Activated CD4-positive, alpha-beta T cell treated with anti-CD3 and anti-CD28 coated beads, Interleukin-2, amount 10 ng/mL, durations not matched to agents 24 days and 14 days (primary cell): ENCODE data around the gene ACVR1B. TPM values are rescaled to one million over a fixed set of nuclear protein-coding genes. Genes with fewer than 3 reads are reported as not detected.
A peak's percentile ranks its signal among the peaks of the same experiment; 100 is the strongest.

Experiments
- DNase-seq: peaks from one replicate; pipeline ENCODE4 v3.0.0; 2022
- H3K27ac Mint-ChIP-seq: one replicate; pipeline ENCODE4 v1.8.0; 2022; ENCODE audit warnings: mild to moderate bottlenecking, mixed read lengths
- H3K27me3 Mint-ChIP-seq: one replicate; pipeline ENCODE4 v1.8.0; 2022; ENCODE audit warnings: mixed read lengths
- H3K36me3 Mint-ChIP-seq: one replicate; pipeline ENCODE4 v1.8.0; 2022; ENCODE audit warnings: low read depth, mild to moderate bottlenecking, mixed read lengths
- H3K4me1 Mint-ChIP-seq: one replicate; pipeline ENCODE4 v1.8.0; 2021; ENCODE audit warnings: mixed read lengths
- H3K4me3 Mint-ChIP-seq: one replicate; pipeline ENCODE4 v1.8.0; 2022; ENCODE audit warnings: mild to moderate bottlenecking, moderate library complexity, mixed read lengths
- H3K9me3 Mint-ChIP-seq: one replicate; pipeline ENCODE4 v1.8.0; 2021; ENCODE audit warnings: mixed read lengths
- intact Hi-C: fragments of 100-400 bp; cut with micrococcal nuclease; formaldehyde crosslinking; loops from one replicate; pipeline ENCODE4 v1.15.1; 2023
- total RNA-seq: library from RNA; stranded (reverse); gene quantifications from 2 replicates; pipeline ENCODE4 v1.2.3, GENCODE V29; 2022

Gene ACVR1B
- total RNA-seq, 1 donor from 2014 or later = 8.1 TPM

DNA sequence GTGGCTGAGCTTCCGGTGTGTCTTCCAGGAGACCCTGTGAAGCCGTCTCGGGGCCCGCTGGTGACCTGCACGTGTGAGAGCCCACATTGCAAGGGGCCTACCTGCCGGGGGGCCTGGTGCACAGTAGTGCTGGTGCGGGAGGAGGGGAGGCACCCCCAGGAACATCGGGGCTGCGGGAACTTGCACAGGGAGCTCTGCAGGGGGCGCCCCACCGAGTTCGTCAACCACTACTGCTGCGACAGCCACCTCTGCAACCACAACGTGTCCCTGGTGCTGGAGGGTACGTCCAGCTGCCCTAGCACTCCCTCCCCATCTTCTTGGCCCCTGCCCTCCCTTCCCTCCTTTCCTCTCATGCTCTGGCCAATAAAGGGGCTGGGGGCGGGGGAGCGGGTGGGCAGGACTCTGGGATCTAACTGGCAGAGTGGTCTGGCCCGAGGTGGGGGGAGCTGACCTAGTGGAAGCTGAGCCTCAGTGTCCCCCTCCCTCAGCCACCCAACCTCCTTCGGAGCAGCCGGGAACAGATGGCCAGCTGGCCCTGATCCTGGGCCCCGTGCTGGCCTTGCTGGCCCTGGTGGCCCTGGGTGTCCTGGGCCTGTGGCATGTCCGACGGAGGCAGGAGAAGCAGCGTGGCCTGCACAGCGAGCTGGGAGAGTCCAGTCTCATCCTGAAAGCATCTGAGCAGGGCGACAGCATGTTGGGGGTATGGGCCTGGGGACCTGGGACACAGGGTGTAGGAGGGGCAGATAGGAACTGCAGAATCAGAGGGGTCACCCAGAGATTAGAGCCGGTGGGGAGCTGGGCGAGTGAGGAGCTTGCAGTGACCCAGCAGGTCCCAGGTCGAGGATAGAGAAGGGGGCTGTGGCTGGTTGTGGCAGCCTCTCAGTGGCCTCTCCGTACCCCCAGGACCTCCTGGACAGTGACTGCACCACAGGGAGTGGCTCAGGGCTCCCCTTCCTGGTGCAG lies 38.1 kb upstream of the ACVR1B start:
- H3K27ac Mint-ChIP-seq = peak overlapping the region; percentile 34
- intact Hi-C loops = no loop called here
- no peaks in the 10 kb centered on the region for H3K4me1 Mint-ChIP-seq
- peaks cover 16% of the 10 kb centered on the region for H3K27me3 Mint-ChIP-seq
- no peaks in the 10 kb centered on the region for H3K36me3 Mint-ChIP-seq
- H3K4me3 Mint-ChIP-seq = no peak overlapping the region
- no peak for DNase-seq
- no peaks in the 10 kb centered on the region for H3K9me3 Mint-ChIP-seq

DNA sequence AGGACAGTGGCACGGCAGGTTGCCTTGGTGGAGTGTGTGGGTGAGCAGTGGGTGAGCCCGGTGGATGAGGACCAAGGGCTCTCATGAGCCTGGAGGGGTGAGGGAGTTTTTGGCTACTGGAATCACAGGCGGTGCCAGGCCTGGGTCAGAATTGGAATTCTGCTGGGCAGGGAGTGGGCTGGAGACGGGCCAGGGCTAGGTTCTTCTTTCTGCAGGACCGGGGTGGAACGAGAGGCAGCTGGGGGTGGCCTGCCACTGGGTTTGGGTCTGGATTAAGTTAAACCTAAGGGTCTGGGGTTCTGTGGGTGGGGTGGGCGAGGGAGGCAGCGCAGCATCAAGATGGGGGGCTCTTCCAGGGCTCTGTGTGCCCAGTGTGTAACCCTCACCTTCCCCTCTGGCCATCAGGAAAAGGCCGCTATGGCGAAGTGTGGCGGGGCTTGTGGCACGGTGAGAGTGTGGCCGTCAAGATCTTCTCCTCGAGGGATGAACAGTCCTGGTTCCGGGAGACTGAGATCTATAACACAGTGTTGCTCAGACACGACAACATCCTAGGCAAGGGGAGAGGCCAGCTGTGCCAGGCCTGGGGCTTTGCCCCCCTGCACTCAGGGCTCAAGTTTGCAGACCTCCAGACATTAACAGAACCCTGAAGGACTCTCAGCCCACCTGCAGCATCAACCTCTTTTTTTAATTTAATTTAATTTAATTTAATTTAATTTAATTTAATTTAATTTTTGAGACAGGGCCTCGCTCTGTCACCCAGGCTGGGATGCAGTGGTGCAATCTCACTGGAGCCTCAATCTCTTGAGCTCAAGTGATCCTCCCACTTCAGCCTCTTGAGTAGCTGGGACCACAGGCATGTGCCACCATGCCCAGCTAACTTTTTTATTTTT lies 37.2 kb upstream of the ACVR1B start:
- H3K27me3 Mint-ChIP-seq = peaks cover 9% of the 10 kb centered on the region
- no peaks in the 10 kb centered on the region for H3K4me1 Mint-ChIP-seq
- H3K27ac Mint-ChIP-seq = no peak overlapping the region
- intact Hi-C loops = no loop called here
- H3K9me3 Mint-ChIP-seq = no peaks in the 10 kb centered on the region
- H3K36me3 Mint-ChIP-seq = no peaks in the 10 kb centered on the region
- no peak overlapping the region for H3K4me3 Mint-ChIP-seq
- no peak for DNase-seq

DNA sequence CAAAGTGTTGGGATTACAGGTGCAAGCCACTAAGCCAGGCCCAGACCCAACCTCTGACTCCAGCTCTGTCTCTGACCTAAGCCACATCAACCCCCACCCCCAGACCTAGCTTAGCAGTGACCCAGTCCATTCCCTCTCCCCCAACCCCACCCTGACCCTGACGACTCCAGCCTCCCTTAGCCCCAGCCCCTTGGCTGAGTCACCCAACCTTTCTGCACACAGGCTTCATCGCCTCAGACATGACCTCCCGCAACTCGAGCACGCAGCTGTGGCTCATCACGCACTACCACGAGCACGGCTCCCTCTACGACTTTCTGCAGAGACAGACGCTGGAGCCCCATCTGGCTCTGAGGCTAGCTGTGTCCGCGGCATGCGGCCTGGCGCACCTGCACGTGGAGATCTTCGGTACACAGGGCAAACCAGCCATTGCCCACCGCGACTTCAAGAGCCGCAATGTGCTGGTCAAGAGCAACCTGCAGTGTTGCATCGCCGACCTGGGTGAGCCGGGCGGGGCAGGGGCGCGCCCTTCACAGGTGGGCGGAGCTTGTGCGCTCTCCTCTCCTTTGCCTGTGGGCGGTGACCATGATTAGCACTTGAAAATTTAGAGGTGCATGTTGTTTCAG lies 36.4 kb upstream of the ACVR1B start:
- Mint-ChIP-seq H3K9me3 (no peaks in the 10 kb centered on the region), H3K27me3 (peaks cover 2% of the 10 kb centered on the region), H3K27ac (no peak overlapping the region), H3K36me3 (no peaks in the 10 kb centered on the region), H3K4me1 (no peaks in the 10 kb centered on the region), H3K4me3 (no peak overlapping the region)
- no peak for DNase-seq
- intact Hi-C loops = no loop called here

DNA sequence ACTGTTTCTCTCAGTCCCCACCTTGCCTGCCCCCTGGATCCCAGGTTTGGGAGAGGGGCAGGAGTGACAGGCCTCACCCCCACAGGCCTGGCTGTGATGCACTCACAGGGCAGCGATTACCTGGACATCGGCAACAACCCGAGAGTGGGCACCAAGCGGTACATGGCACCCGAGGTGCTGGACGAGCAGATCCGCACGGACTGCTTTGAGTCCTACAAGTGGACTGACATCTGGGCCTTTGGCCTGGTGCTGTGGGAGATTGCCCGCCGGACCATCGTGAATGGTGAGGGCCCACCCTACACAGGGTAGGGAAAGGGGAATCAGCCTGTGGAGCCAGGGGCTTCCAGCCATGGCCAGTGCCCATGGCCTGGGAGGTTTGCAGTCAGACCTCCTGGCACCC lies 35.5 kb upstream of the ACVR1B start:
- H3K9me3 Mint-ChIP-seq = no peaks in the 10 kb centered on the region
- no peak overlapping the region for H3K4me3 Mint-ChIP-seq
- H3K4me1 Mint-ChIP-seq = no peaks in the 10 kb centered on the region
- no peaks in the 10 kb centered on the region for H3K36me3 Mint-ChIP-seq
- intact Hi-C loops = no loop called here
- H3K27ac Mint-ChIP-seq = no peak overlapping the region
- no peak for DNase-seq
- H3K27me3 Mint-ChIP-seq = no peaks in the 10 kb centered on the region

DNA sequence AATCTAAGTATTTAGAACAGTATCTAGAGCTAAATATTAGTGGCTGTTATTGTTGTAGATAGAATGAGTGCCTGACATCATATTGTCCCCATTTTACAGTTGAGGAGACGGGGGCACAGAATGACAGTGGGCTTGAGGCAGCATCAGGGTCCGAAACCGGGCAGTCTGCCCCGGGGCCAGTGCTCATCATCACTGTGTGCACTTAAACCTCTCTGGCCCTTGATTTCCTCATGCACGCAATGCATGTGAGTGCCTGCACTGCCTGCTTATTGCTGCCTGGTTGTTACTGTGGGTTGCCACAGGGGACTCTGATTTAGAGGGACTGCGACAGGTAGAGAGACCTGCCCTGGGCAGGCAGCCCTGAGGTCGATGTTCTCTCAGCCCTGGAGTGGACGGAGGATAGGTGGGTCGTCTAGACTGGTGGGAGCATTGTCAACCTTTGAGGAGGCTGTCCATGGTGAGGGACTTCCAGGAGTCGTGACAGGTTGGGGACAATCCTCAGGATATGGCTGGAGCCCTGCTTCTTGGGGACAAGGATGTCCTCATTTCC lies 34.4 kb upstream of the ACVR1B start:
- intact Hi-C loops = no loop called here
- H3K4me1 Mint-ChIP-seq = no peaks in the 10 kb centered on the region
- H3K27ac Mint-ChIP-seq = no peak overlapping the region
- H3K4me3 Mint-ChIP-seq = no peak overlapping the region
- no peak for DNase-seq
- no peaks in the 10 kb centered on the region for H3K36me3 Mint-ChIP-seq
- H3K9me3 Mint-ChIP-seq = no peaks in the 10 kb centered on the region
- H3K27me3 Mint-ChIP-seq = no peaks in the 10 kb centered on the region

DNA sequence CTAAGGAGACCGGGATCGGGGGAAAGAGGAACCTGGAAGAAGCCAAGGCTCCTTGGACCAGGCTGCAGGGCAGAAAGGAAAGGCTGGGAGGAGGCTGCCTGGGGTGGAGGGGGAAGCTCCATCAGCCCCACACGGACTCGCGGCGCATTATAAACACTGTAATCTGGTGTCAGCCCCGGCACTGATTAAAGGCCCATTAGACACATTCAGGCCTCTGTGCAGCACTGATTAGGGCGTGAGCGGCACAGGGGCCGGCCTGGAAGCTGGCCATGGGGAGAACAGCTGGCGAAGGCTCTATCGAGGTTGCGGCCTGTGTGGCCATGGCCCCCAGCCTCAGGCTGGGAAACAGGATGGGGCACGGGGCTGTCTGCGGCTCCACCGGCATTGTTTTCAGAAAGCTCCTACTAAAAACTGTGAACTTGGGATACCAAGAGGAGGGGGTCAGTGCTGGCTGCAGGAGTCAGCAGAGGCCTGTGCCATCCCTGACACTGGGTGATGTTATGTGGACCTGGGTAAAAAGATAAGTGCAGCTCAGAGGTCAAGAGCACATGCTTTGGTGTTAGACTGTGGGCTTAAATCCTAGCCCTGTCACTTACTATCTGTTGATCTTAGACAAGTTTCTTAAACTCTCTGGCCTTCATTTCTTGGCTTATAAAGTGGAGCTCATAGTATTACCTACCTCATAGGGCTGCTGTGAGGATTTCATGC lies 33.6 kb upstream of the ACVR1B start:
- peaks cover 2% of the 10 kb centered on the region for H3K4me1 Mint-ChIP-seq
- no peaks in the 10 kb centered on the region for H3K27me3 Mint-ChIP-seq
- H3K27ac Mint-ChIP-seq = no peak overlapping the region
- DNase-seq = no peak
- no peaks in the 10 kb centered on the region for H3K9me3 Mint-ChIP-seq
- H3K4me3 Mint-ChIP-seq = no peak overlapping the region
- intact Hi-C loops = no loop called here
- no peaks in the 10 kb centered on the region for H3K36me3 Mint-ChIP-seq

DNA sequence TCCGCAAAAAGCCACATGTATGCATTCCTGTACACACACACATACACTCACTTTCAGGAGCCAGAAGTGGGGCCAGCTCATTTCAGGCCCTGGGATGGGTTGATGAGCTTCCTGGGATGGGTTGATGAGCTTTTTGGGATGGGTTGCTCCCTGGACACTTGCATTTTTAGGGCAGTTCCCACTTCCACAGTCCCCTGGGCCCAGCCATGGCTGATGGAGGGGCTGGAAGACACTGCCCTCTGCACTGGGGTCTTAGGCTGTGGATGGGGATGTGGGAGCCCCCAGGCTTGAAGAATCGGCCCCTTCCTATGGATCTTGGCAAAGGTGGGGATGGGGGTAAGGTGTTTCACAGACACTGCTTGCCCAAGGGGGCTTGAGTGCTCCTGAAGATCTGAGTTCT lies 31.5 kb upstream of the ACVR1B start:
- intact Hi-C loops = no loop called here
- H3K9me3 Mint-ChIP-seq = no peaks in the 10 kb centered on the region
- no peaks in the 10 kb centered on the region for H3K36me3 Mint-ChIP-seq
- H3K27ac Mint-ChIP-seq = no peak overlapping the region
- H3K27me3 Mint-ChIP-seq = no peaks in the 10 kb centered on the region
- H3K4me3 Mint-ChIP-seq = no peak overlapping the region
- H3K4me1 Mint-ChIP-seq = peaks cover 7% of the 10 kb centered on the region
- no peak for DNase-seq

DNA sequence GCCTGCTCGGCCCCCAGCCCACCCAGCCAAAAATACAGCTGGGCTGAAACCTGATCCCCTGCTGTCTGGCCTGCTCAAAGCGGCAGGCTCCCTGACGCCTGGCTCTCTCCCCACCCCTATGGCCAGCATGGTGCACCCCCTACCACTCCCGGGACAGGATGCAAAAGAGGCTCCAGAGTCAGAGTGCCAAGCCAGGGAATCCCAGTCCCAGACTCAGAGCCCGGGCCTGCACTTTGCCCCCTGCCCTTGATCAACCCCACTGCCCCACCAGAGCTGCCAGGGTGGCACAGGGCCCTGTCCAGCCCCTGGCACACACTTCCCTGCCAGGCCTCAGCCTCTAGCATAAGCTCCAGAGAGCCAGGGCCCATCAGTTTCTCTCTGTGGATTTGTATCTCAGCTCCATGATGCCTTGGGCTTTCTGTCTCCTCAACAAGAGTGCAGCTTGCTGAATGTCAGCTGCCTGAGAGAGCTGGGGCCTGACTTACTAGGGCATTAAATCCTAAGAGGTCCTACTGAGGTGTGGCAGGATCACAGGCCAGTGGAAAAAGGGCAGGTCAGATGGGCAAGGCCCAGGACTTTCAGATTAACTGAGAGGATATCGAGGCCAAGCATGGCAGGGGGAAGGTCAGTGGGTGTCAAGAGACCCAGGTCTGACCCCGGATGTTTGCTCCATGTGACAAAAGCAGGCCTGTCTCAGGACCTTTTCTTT lies 30.3 kb upstream of the ACVR1B start:
- intact Hi-C loops = no loop called here
- no peaks in the 10 kb centered on the region for H3K9me3 Mint-ChIP-seq
- DNase-seq = no peak
- no peak overlapping the region for H3K4me3 Mint-ChIP-seq
- H3K27ac Mint-ChIP-seq = no peak overlapping the region
- no peaks in the 10 kb centered on the region for H3K36me3 Mint-ChIP-seq
- H3K27me3 Mint-ChIP-seq = no peaks in the 10 kb centered on the region
- peaks cover 8% of the 10 kb centered on the region for H3K4me1 Mint-ChIP-seq

DNA sequence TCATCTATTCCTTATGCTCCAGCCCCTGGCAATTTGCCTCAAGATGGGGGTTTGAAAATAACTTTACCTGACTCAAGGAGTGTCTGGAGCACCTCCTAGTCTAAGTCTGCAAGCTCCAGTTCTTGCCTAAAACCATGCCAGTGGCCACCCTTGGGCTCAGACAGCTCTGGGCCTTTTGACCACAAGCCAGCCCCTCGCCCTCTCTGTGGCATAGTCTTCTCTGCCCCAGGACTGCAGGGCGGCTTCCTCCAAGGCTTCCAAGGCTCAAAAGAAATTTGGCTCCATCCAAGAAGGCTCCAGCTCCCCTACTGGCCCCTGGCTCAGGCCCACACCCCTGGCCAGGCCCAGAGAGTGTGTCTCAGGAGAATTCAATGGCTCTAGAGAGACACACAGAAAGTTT lies 29.4 kb upstream of the ACVR1B start:
- Mint-ChIP-seq H3K27ac (no peak overlapping the region), H3K36me3 (no peaks in the 10 kb centered on the region), H3K4me1 (peaks cover 8% of the 10 kb centered on the region), H3K27me3 (no peaks in the 10 kb centered on the region), H3K9me3 (no peaks in the 10 kb centered on the region), H3K4me3 (no peak overlapping the region)
- no peak for DNase-seq
- intact Hi-C loops = no loop called here

DNA sequence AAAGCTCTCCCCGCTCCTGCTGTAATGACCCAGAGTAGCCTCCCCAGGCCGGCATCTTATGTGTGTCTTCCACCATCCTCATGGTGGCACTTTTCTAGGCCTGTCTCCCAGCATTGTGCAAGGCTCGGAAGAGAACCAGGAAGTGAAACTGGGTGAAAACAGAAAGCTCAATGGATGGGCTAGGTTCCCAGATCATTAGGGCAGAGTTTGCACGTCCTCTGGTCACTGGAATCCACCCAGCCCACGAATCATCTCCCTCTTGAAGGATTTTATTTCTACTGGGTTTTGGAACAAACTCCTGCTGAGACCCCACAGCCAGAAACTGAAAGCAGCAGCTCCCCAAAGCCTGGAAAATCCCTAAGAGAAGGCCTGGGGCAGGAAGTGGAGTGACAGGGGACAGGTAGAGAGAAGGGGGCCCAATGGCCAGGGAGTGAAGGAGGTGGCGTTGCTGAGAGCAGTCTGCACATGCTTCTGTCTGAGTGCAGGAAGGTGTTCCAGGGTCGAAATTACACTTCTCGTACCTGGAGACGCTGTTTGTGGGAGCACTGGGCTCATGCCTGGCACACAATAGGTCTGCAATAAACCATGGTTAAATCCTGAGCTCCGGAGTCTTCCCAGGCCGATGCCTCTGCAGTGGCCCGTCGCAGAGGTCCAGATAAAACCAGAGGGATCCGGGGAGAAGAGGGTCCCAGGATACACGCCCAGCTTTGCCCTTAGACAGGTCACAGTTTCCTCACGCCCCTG lies 28.6 kb upstream of the ACVR1B start:
- H3K27me3 Mint-ChIP-seq = no peaks in the 10 kb centered on the region
- no peaks in the 10 kb centered on the region for H3K9me3 Mint-ChIP-seq
- no peak overlapping the region for H3K4me3 Mint-ChIP-seq
- no peak for DNase-seq
- intact Hi-C loops = no loop called here
- no peak overlapping the region for H3K27ac Mint-ChIP-seq
- H3K36me3 Mint-ChIP-seq = no peaks in the 10 kb centered on the region
- H3K4me1 Mint-ChIP-seq = peaks cover 8% of the 10 kb centered on the region

DNA sequence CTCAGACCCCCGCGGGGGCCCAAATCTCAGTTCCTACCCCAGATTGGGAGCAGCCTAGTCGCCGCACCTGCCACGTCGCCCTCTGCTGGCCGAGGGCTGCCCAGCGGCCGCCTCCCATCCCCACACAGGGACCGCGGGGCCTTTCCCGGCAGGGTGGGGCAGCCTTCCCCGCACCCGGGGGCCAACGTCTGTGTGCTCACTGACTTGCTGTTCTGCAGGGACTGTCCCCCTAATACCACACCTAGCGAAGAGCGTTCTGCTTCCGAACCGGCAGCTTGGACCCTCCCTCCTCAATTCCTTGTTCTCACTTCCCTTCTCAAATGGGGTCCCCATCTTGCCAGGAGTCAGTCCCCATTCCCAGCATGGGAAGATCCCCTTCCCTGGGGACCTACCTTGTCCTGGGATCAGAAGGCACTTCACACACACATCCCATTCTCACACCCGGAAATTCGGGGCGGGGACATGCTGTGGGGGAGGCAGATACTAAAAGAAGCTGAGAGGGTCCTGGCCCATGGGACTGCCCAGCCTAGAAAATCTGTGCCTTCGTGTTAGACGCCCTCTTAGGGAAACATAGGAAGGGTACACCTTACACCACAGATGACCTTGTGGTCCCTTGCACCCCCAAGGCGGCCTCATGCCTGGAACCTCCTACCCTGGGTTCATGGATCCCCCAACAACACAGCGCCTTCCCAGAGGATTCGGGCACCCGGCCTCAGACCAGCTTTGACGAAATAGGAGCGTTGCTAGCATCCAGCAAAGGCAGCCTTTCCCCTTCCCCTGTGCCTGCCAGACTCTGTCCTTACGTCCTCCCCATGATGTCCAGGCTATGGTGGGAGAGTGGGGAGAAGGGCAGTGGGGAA lies 27.8 kb upstream of the ACVR1B start:
- H3K27ac Mint-ChIP-seq = no peak overlapping the region
- H3K36me3 Mint-ChIP-seq = no peaks in the 10 kb centered on the region
- DNase-seq = peak; percentile 87
- H3K27me3 Mint-ChIP-seq = no peaks in the 10 kb centered on the region
- H3K4me1 Mint-ChIP-seq = peaks cover 8% of the 10 kb centered on the region
- H3K9me3 Mint-ChIP-seq = no peaks in the 10 kb centered on the region
- H3K4me3 Mint-ChIP-seq = peak overlapping the region; percentile 52
- intact Hi-C loops = no loop called here
